ENCODE measurements around the gene STARD9.

- TF ChIP-seq SMC3 (IDR thresholded peaks at IDR 0.05; ENCODE audit: low read depth, low read length) (no peak), CTCF (conservative IDR thresholded peaks at IDR 0.05; ENCODE audit: low read depth, low read length) (no peak), RAD21 (IDR thresholded peaks at IDR 0.05; ENCODE audit: low read length) (no peak), ELK1 (IDR thresholded peaks at IDR 0.05; ENCODE audit: borderline replicate concordance, low read depth, low read length) (no peak), POLR2A (IDR thresholded peaks at IDR 0.05; ENCODE audit: low read depth, low read length) (no peak)
Measured at GRCh38 chr15:42716626-42717025, 141.2 kb downstream of the STARD9 start.

All from IMR-90 (cell line).